PFSK-1 (cell line): ENCODE data around the gene MPND.

Source experiments
- FOXP2 ChIP-seq: optimal IDR thresholded peaks from 2 replicates; pipeline ENCODE3; 2011; ENCODE audit warnings: borderline replicate concordance, control low read depth, inconsistent platforms; ENCODE audit not compliant: insufficient read depth; ENCODE audit errors: extremely low read length, extremely low read depth
- TF ChIP-seq, protein P1 (sequence below), 2 experiments: IDR thresholded peaks; 2 replicates each; pipeline versions ENCODE4 v1.6.1 to v1.8.0; 2011 to 2012; ENCODE audit warnings: low read depth in 2 of 2, low read length in 2 of 2, control low read depth in 1 of 2, inconsistent platforms in 1 of 2, mild to moderate bottlenecking in 1 of 2, moderate library complexity in 1 of 2; ENCODE audit not compliant: insufficient read depth in 1 of 2

DNA sequence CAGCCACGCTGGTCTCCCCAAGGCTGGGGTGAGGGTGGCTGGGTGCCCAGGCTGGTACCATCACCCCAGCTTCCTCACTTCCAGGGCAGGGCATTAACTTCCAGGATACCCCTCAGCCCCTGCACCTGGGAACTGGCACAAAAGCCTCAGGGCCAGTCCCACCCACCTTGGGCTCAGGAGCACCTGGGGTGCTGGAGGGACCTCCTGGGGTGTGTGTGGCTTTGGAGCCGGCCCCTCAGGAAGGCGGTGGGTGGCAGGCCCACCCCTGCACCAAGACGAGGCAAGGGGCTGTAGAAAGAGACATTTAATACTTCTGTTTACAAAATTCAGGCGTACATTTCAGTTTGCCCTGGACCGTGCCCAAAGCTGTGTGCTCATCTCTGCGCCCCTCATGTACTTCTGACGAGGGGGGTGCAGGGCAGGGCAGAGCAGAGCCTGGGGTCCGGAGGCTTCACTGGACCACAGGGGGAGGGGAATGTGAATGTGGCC, 16.8 kb downstream of the MPND start:
- TF ChIP-seq FOXP2, result no peak
- TF ChIP-seq, protein P1, sequence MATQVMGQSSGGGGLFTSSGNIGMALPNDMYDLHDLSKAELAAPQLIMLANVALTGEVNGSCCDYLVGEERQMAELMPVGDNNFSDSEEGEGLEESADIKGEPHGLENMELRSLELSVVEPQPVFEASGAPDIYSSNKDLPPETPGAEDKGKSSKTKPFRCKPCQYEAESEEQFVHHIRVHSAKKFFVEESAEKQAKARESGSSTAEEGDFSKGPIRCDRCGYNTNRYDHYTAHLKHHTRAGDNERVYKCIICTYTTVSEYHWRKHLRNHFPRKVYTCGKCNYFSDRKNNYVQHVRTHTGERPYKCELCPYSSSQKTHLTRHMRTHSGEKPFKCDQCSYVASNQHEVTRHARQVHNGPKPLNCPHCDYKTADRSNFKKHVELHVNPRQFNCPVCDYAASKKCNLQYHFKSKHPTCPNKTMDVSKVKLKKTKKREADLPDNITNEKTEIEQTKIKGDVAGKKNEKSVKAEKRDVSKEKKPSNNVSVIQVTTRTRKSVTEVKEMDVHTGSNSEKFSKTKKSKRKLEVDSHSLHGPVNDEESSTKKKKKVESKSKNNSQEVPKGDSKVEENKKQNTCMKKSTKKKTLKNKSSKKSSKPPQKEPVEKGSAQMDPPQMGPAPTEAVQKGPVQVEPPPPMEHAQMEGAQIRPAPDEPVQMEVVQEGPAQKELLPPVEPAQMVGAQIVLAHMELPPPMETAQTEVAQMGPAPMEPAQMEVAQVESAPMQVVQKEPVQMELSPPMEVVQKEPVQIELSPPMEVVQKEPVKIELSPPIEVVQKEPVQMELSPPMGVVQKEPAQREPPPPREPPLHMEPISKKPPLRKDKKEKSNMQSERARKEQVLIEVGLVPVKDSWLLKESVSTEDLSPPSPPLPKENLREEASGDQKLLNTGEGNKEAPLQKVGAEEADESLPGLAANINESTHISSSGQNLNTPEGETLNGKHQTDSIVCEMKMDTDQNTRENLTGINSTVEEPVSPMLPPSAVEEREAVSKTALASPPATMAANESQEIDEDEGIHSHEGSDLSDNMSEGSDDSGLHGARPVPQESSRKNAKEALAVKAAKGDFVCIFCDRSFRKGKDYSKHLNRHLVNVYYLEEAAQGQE (IDR thresholded peaks at IDR 0.05; ENCODE audit: insufficient read depth in 1 of 2, low read depth in 2 of 2, low read length in 2 of 2), result no peak
